ENCODE measurements around the gene MRPL48. TPM values are rescaled to one million over a fixed set of nuclear protein-coding genes. Genes with fewer than 3 reads are reported as not detected.

Gene MRPL48
- polyA plus RNA-seq, 1 of the 3 experiments (the other 2 are of a cell fraction) = 29.2 TPM

- no peaks in the 10 kb centered on the region for H3K4me1 ChIP-seq (ENCODE audit: control insufficient read depth in 1 of 2, insufficient read depth in 2 of 2, low read depth in 1 of 2, low read length in 1 of 2)
- no peak overlapping the region for H3K4me2 ChIP-seq
- POLR2A ChIA-PET = no interaction called here
- peaks cover 5% of the 10 kb centered on the region for H3F3A ChIP-seq (replicated peaks; ENCODE audit: insufficient read depth)
- no peak overlapping the region for H3K4me3 ChIP-seq (ENCODE audit: low read depth in 2 of 2, low read length in 1 of 2)
- no peaks in the 10 kb centered on the region for H4K20me1 ChIP-seq (ENCODE audit: insufficient read depth)
- H3K36me3 ChIP-seq (replicated peaks in 1 of 2; ENCODE audit: control insufficient read depth in 1 of 2, insufficient read depth in 2 of 2, low read length in 1 of 2) = peaks cover 18 to 37% of the 10 kb centered on the region in 2 experiments
- no peak for TF ChIP-seq TCF12 (IDR thresholded peaks at IDR 0.05)
- H3K9ac ChIP-seq = no peak overlapping the region
- no peak overlapping the region for H2AFZ ChIP-seq (ENCODE audit: low read depth)
- CTCF ChIA-PET = no interaction called here
- no peaks in the 10 kb centered on the region for H3K9me2 ChIP-seq
- no peak for DNase-seq
- no peaks in the 10 kb centered on the region for H3K27me3 ChIP-seq (ENCODE audit: insufficient read depth)
- H3K9me3 ChIP-seq = no peaks in the 10 kb centered on the region
- H3K27ac ChIP-seq (ENCODE audit: low read depth in 2 of 2, low read length in 1 of 2) = no peak overlapping the region
- H3K79me2 ChIP-seq (ENCODE audit: insufficient read depth) = no peaks in the 10 kb centered on the region
- 84% methylated on average over 5 of the region's 5 CpGs for WGBS (ENCODE audit: low lambda C conversion rate)
These were observed 107.2 kb downstream of the MRPL48 start for GRCh38 chr11:73894725-73895335.

GRCh38 chr11:73902303-73902702 is 114.6 kb downstream of the MRPL48 start:
- Histone ChIP-seq H3K79me2 (ENCODE audit: insufficient read depth) (no peaks in the 10 kb centered on the region), H4K20me1 (ENCODE audit: insufficient read depth) (no peaks in the 10 kb centered on the region), H3K4me2 (no peak overlapping the region), H3F3A (replicated peaks; ENCODE audit: insufficient read depth) (peaks cover 10% of the 10 kb centered on the region), H3K9ac (no peak overlapping the region), H3K9me3 (no peaks in the 10 kb centered on the region), H3K9me2 (peaks cover 3% of the 10 kb centered on the region; the same call in 1 of the 2 replicates), H3K27ac (ENCODE audit: low read depth in 2 of 2, low read length in 1 of 2) (no peak overlapping the region), H2AFZ (ENCODE audit: low read depth) (no peak overlapping the region), H3K4me3 (ENCODE audit: low read depth in 2 of 2, low read length in 1 of 2) (no peak overlapping the region), H3K27me3 (ENCODE audit: insufficient read depth) (no peaks in the 10 kb centered on the region), H3K4me1 (ENCODE audit: control insufficient read depth in 1 of 2, insufficient read depth in 2 of 2, low read depth in 1 of 2, low read length in 1 of 2) (no peaks in the 10 kb centered on the region; a peak in 1 of 4 replicates), H3K36me3 (replicated peaks in 1 of 2; ENCODE audit: control insufficient read depth in 1 of 2, insufficient read depth in 2 of 2, low read length in 1 of 2) (peaks cover 19 to 27% of the 10 kb centered on the region in 2 experiments)
- DNase-seq = no peak
- TF ChIP-seq ZBTB33 (IDR thresholded peaks at IDR 0.05; ENCODE audit: borderline replicate concordance, low read depth) (no peak), RXRA (IDR thresholded peaks at IDR 0.05; ENCODE audit: borderline replicate concordance, low read depth) (no peak), JUND (IDR thresholded peaks at IDR 0.05) (no peak), NRF1 (IDR thresholded peaks at IDR 0.05; ENCODE audit: low read depth, low read length) (no peak), GATA2 (CRISPR knock-in tag; IDR thresholded peaks at IDR 0.05) (no peak), ELF1 (IDR thresholded peaks at IDR 0.05) (no peak), EP300 (IDR thresholded peaks at IDR 0.05; ENCODE audit: borderline replicate concordance in 1 of 2, low read depth in 1 of 2, low read length in 1 of 2) (no peak), EZH2phosphoT487 (IDR thresholded peaks at IDR 0.05; ENCODE audit: borderline replicate concordance, low read depth) (no peak)
- TF ChIP-seq, protein P1, sequence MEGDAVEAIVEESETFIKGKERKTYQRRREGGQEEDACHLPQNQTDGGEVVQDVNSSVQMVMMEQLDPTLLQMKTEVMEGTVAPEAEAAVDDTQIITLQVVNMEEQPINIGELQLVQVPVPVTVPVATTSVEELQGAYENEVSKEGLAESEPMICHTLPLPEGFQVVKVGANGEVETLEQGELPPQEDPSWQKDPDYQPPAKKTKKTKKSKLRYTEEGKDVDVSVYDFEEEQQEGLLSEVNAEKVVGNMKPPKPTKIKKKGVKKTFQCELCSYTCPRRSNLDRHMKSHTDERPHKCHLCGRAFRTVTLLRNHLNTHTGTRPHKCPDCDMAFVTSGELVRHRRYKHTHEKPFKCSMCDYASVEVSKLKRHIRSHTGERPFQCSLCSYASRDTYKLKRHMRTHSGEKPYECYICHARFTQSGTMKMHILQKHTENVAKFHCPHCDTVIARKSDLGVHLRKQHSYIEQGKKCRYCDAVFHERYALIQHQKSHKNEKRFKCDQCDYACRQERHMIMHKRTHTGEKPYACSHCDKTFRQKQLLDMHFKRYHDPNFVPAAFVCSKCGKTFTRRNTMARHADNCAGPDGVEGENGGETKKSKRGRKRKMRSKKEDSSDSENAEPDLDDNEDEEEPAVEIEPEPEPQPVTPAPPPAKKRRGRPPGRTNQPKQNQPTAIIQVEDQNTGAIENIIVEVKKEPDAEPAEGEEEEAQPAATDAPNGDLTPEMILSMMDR (IDR thresholded peaks at IDR 0.05) = no peak
- 89% methylated on average over 1 of the region's 1 CpG for WGBS (ENCODE audit: low lambda C conversion rate)
- POLR2A ChIA-PET = no interaction called here
- CTCF ChIA-PET = no interaction called here
